Measurements from ENCODE around the gene RABL2B.
"Not testable (repeated sequence)": the region's sequence is repeated elsewhere in the genome, so short reads cannot be mapped to it uniquely, and the experiment has no call there.

DNA sequence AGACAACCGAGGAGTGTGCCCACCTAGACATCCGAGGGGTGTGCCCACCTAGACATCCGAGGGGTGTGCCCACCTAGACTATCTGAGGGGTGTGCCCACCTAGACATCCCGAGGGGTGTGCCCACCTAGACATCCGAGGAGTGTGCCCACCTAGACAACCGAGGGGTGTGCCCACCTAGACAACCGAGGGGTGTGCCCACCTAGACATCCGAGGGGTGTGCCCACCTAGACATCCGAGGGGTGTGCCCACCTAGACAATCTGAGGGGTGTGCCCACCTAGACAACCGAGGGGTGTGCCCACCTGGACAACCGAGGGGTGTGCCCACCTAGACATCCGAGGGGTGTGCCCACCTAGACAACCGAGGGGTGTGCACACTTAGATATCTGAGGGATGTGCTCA, 34.8 kb downstream of the RABL2B start:
- TF ChIP-seq, protein P1, sequence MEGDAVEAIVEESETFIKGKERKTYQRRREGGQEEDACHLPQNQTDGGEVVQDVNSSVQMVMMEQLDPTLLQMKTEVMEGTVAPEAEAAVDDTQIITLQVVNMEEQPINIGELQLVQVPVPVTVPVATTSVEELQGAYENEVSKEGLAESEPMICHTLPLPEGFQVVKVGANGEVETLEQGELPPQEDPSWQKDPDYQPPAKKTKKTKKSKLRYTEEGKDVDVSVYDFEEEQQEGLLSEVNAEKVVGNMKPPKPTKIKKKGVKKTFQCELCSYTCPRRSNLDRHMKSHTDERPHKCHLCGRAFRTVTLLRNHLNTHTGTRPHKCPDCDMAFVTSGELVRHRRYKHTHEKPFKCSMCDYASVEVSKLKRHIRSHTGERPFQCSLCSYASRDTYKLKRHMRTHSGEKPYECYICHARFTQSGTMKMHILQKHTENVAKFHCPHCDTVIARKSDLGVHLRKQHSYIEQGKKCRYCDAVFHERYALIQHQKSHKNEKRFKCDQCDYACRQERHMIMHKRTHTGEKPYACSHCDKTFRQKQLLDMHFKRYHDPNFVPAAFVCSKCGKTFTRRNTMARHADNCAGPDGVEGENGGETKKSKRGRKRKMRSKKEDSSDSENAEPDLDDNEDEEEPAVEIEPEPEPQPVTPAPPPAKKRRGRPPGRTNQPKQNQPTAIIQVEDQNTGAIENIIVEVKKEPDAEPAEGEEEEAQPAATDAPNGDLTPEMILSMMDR (conservative IDR thresholded peaks at IDR 0.05; ENCODE audit: low read depth in 2 of 2): not testable (repeated sequence)
- not testable (repeated sequence) for TF ChIP-seq EZH2 (IDR thresholded peaks at IDR 0.05; ENCODE audit: low read depth, unreplicated experiment); POLR2AphosphoS5 (IDR thresholded peaks at IDR 0.05; ENCODE audit: low read depth); ZNF114 (CRISPR knock-in tag; IDR thresholded peaks at IDR 0.05); STAT1 (IDR thresholded peaks at IDR 0.05; ENCODE audit: unreplicated experiment); JUNB (IDR thresholded peaks at IDR 0.05; ENCODE audit: unreplicated experiment); EZH2phosphoT487 (IDR thresholded peaks at IDR 0.05; ENCODE audit: unreplicated experiment); NANOG (IDR thresholded peaks at IDR 0.05; ENCODE audit: borderline replicate concordance); CREB1 (CRISPR knock-in tag; IDR thresholded peaks at IDR 0.05; ENCODE audit: low read depth); ZNF331 (CRISPR knock-in tag; IDR thresholded peaks at IDR 0.05; ENCODE audit: low read depth)
- TF ChIP-seq, protein P2, sequence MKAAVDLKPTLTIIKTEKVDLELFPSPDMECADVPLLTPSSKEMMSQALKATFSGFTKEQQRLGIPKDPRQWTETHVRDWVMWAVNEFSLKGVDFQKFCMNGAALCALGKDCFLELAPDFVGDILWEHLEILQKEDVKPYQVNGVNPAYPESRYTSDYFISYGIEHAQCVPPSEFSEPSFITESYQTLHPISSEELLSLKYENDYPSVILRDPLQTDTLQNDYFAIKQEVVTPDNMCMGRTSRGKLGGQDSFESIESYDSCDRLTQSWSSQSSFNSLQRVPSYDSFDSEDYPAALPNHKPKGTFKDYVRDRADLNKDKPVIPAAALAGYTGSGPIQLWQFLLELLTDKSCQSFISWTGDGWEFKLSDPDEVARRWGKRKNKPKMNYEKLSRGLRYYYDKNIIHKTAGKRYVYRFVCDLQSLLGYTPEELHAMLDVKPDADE (IDR thresholded peaks at IDR 0.05): not testable (repeated sequence)
- TF ChIP-seq, protein P3, sequence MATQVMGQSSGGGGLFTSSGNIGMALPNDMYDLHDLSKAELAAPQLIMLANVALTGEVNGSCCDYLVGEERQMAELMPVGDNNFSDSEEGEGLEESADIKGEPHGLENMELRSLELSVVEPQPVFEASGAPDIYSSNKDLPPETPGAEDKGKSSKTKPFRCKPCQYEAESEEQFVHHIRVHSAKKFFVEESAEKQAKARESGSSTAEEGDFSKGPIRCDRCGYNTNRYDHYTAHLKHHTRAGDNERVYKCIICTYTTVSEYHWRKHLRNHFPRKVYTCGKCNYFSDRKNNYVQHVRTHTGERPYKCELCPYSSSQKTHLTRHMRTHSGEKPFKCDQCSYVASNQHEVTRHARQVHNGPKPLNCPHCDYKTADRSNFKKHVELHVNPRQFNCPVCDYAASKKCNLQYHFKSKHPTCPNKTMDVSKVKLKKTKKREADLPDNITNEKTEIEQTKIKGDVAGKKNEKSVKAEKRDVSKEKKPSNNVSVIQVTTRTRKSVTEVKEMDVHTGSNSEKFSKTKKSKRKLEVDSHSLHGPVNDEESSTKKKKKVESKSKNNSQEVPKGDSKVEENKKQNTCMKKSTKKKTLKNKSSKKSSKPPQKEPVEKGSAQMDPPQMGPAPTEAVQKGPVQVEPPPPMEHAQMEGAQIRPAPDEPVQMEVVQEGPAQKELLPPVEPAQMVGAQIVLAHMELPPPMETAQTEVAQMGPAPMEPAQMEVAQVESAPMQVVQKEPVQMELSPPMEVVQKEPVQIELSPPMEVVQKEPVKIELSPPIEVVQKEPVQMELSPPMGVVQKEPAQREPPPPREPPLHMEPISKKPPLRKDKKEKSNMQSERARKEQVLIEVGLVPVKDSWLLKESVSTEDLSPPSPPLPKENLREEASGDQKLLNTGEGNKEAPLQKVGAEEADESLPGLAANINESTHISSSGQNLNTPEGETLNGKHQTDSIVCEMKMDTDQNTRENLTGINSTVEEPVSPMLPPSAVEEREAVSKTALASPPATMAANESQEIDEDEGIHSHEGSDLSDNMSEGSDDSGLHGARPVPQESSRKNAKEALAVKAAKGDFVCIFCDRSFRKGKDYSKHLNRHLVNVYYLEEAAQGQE (IDR thresholded peaks at IDR 0.05; ENCODE audit: unreplicated experiment): not testable (repeated sequence)

All from GM23338 (cell line).